ENCODE data around the gene CSNK1A1.

CSNK1A1 gene

GRCh38 chr5:149526845-149527590 lies 24.2 kb downstream of the CSNK1A1 start:
- 75% methylated on average over 11 of the region's 12 CpGs for WGBS
- Histone ChIP-seq H3K27me3 (ENCODE audit: control insufficient read depth in 1 of 2, insufficient read depth in 1 of 2, low read length in 2 of 2) (no peaks in the 10 kb centered on the region), H3K4me3 (ENCODE audit: insufficient read depth in 1 of 2, low read depth in 1 of 2, low read length in 2 of 2) (no peak overlapping the region)

GRCh38 chr5:149521739-149522685 lies 29.2 kb downstream of the CSNK1A1 start:
- H2BK5ac ChIP-seq (ENCODE audit: low read depth, low read length, poor library complexity, severe bottlenecking): no peak overlapping the region
- H2AK5ac ChIP-seq (ENCODE audit: low read length, severe bottlenecking): no peak overlapping the region
- no peak overlapping the region for H2BK12ac ChIP-seq (ENCODE audit: low read length in 2 of 2)
- DNase-seq: no peak
- no peak overlapping the region for H2BK15ac ChIP-seq (ENCODE audit: low read depth, poor library complexity, severe bottlenecking)
- H2AFZ ChIP-seq (ENCODE audit: low read depth, low read length): no peak overlapping the region
- H3K14ac ChIP-seq (ENCODE audit: low read length in 2 of 2): no peak overlapping the region
- H3K79me1 ChIP-seq (replicated peaks; ENCODE audit: low read length, poor library complexity, severe bottlenecking): no peaks in the 10 kb centered on the region
- H3K27ac ChIP-seq (ENCODE audit: low read length, poor library complexity, severe bottlenecking): no peak overlapping the region
- no peak overlapping the region for H3K4me2 ChIP-seq (ENCODE audit: low read length, poor library complexity, severe bottlenecking)
- H3K36me3 ChIP-seq (ENCODE audit: control insufficient read depth in 1 of 2, insufficient read depth in 2 of 2, low read depth in 1 of 2, low read length in 2 of 2): peaks cover 13 to 79% of the 10 kb centered on the region in 2 experiments
- H3K9me3 ChIP-seq (ENCODE audit: control insufficient read depth, low read length): no peaks in the 10 kb centered on the region
- H3K18ac ChIP-seq (ENCODE audit: low read depth in 1 of 2, low read length in 2 of 2): no peak overlapping the region
- H4K91ac ChIP-seq (ENCODE audit: low read length): no peak overlapping the region
- H3K27me3 ChIP-seq (ENCODE audit: control insufficient read depth in 1 of 2, insufficient read depth in 1 of 2, low read length in 2 of 2): no peaks in the 10 kb centered on the region
- no peak overlapping the region for H3K9ac ChIP-seq (ENCODE audit: low read length)
- H3K4me3 ChIP-seq (ENCODE audit: insufficient read depth in 1 of 2, low read depth in 1 of 2, low read length in 2 of 2): no peak overlapping the region
- no peak overlapping the region for H4K8ac ChIP-seq (ENCODE audit: low read length)
- H3K4ac ChIP-seq (ENCODE audit: low read depth in 1 of 2, low read length in 2 of 2): no peak overlapping the region
- H3K4me1 ChIP-seq (ENCODE audit: control insufficient read depth, insufficient read depth, low read depth, low read length): peaks cover 6% of the 10 kb centered on the region
- H2BK120ac ChIP-seq (ENCODE audit: low read depth, low read length): no peak overlapping the region
- WGBS: 97% methylated on average over 9 of the region's 15 CpGs
- no peak overlapping the region for H3K23ac ChIP-seq (ENCODE audit: low read length in 2 of 2)

More at GRCh38 chr5:149526845-149527590, 24.2 kb downstream of the CSNK1A1 start:
- no peak overlapping the region for H2BK12ac ChIP-seq (ENCODE audit: low read length in 2 of 2)
- H2AFZ ChIP-seq (ENCODE audit: low read depth, low read length): no peak overlapping the region
- no peak overlapping the region for H4K8ac ChIP-seq (ENCODE audit: low read length)
- no peak overlapping the region for H2AK5ac ChIP-seq (ENCODE audit: low read length, severe bottlenecking)
- H3K23ac ChIP-seq (ENCODE audit: low read length in 2 of 2): no peak overlapping the region
- H3K14ac ChIP-seq (ENCODE audit: low read length in 2 of 2): no peak overlapping the region
- peaks cover 4% of the 10 kb centered on the region for H3K4me1 ChIP-seq (ENCODE audit: control insufficient read depth, insufficient read depth, low read depth, low read length)
- H2BK120ac ChIP-seq (ENCODE audit: low read depth, low read length): no peak overlapping the region
- H3K9ac ChIP-seq (ENCODE audit: low read length): peak overlapping the region; percentile 13
- H2BK5ac ChIP-seq (ENCODE audit: low read depth, low read length, poor library complexity, severe bottlenecking): no peak overlapping the region
- no peak overlapping the region for H4K91ac ChIP-seq (ENCODE audit: low read length)
- no peaks in the 10 kb centered on the region for H3K79me1 ChIP-seq (replicated peaks; ENCODE audit: low read length, poor library complexity, severe bottlenecking)
- H3K36me3 ChIP-seq (ENCODE audit: control insufficient read depth in 1 of 2, insufficient read depth in 2 of 2, low read depth in 1 of 2, low read length in 2 of 2): peaks cover 11 to 57% of the 10 kb centered on the region in 2 experiments
- no peak overlapping the region for H3K4ac ChIP-seq (ENCODE audit: low read depth in 1 of 2, low read length in 2 of 2)
- no peak overlapping the region for H3K4me2 ChIP-seq (ENCODE audit: low read length, poor library complexity, severe bottlenecking)
- DNase-seq: peak; percentile 27
- no peak overlapping the region for H2BK15ac ChIP-seq (ENCODE audit: low read depth, poor library complexity, severe bottlenecking)
- no peak overlapping the region for H3K18ac ChIP-seq (ENCODE audit: low read depth in 1 of 2, low read length in 2 of 2)
- no peak overlapping the region for H3K27ac ChIP-seq (ENCODE audit: low read length, poor library complexity, severe bottlenecking)
- H3K9me3 ChIP-seq (ENCODE audit: control insufficient read depth, low read length): no peaks in the 10 kb centered on the region

GRCh38 chr5:149519601-149520000 lies 31.6 kb downstream of the CSNK1A1 start:
- no peak overlapping the region for H2AFZ ChIP-seq (ENCODE audit: low read depth, low read length)
- H3K4ac ChIP-seq (ENCODE audit: low read depth in 1 of 2, low read length in 2 of 2): no peak overlapping the region
- H3K23ac ChIP-seq (ENCODE audit: low read length in 2 of 2): no peak overlapping the region
- H3K4me1 ChIP-seq (ENCODE audit: control insufficient read depth, insufficient read depth, low read depth, low read length): peaks cover 3% of the 10 kb centered on the region
- H2BK5ac ChIP-seq (ENCODE audit: low read depth, low read length, poor library complexity, severe bottlenecking): no peak overlapping the region
- no peak overlapping the region for H2AK5ac ChIP-seq (ENCODE audit: low read length, severe bottlenecking)
- DNase-seq: no peak
- H2BK15ac ChIP-seq (ENCODE audit: low read depth, poor library complexity, severe bottlenecking): no peak overlapping the region
- peak overlapping the region; percentile 21 for H3K9ac ChIP-seq (ENCODE audit: low read length)
- H3K27me3 ChIP-seq (ENCODE audit: control insufficient read depth in 1 of 2, insufficient read depth in 1 of 2, low read length in 2 of 2): no peaks in the 10 kb centered on the region
- no peaks in the 10 kb centered on the region for H3K9me3 ChIP-seq (ENCODE audit: control insufficient read depth, low read length)
- H3K18ac ChIP-seq (ENCODE audit: low read depth in 1 of 2, low read length in 2 of 2): no peak overlapping the region
- no peak overlapping the region for H3K14ac ChIP-seq (ENCODE audit: low read length in 2 of 2)
- H2BK120ac ChIP-seq (ENCODE audit: low read depth, low read length): no peak overlapping the region
- peaks cover 13 to 93% of the 10 kb centered on the region in 2 experiments for H3K36me3 ChIP-seq (ENCODE audit: control insufficient read depth in 1 of 2, insufficient read depth in 2 of 2, low read depth in 1 of 2, low read length in 2 of 2)
- no peak overlapping the region for H4K8ac ChIP-seq (ENCODE audit: low read length)
- H3K4me2 ChIP-seq (ENCODE audit: low read length, poor library complexity, severe bottlenecking): no peak overlapping the region
- H3K4me3 ChIP-seq (ENCODE audit: insufficient read depth in 1 of 2, low read depth in 1 of 2, low read length in 2 of 2): peak overlapping the region in 1 of 2 experiments; percentile 28
- no peak overlapping the region for H3K27ac ChIP-seq (ENCODE audit: low read length, poor library complexity, severe bottlenecking)
- H2BK12ac ChIP-seq (ENCODE audit: low read length in 2 of 2): no peak overlapping the region
- H4K91ac ChIP-seq (ENCODE audit: low read length): no peak overlapping the region
- H3K79me1 ChIP-seq (replicated peaks; ENCODE audit: low read length, poor library complexity, severe bottlenecking): no peaks in the 10 kb centered on the region

GRCh38 chr5:149518620-149519019 lies 32.6 kb downstream of the CSNK1A1 start:
- H3K14ac ChIP-seq (ENCODE audit: low read length in 2 of 2): no peak overlapping the region
- H3K27ac ChIP-seq (ENCODE audit: low read length, poor library complexity, severe bottlenecking): no peak overlapping the region
- no peak overlapping the region for H3K23ac ChIP-seq (ENCODE audit: low read length in 2 of 2)
- no peak overlapping the region for H2BK120ac ChIP-seq (ENCODE audit: low read depth, low read length)
- H2AFZ ChIP-seq (ENCODE audit: low read depth, low read length): no peak overlapping the region
- H3K9me3 ChIP-seq (ENCODE audit: control insufficient read depth, low read length): no peaks in the 10 kb centered on the region
- H4K91ac ChIP-seq (ENCODE audit: low read length): no peak overlapping the region
- no peak overlapping the region for H2BK5ac ChIP-seq (ENCODE audit: low read depth, low read length, poor library complexity, severe bottlenecking)
- H2BK12ac ChIP-seq (ENCODE audit: low read length in 2 of 2): no peak overlapping the region
- H3K4ac ChIP-seq (ENCODE audit: low read depth in 1 of 2, low read length in 2 of 2): no peak overlapping the region
- no peak for DNase-seq
- H4K8ac ChIP-seq (ENCODE audit: low read length): no peak overlapping the region
- no peaks in the 10 kb centered on the region for H3K79me1 ChIP-seq (replicated peaks; ENCODE audit: low read length, poor library complexity, severe bottlenecking)
- H3K18ac ChIP-seq (ENCODE audit: low read depth in 1 of 2, low read length in 2 of 2): no peak overlapping the region
- H3K27me3 ChIP-seq (ENCODE audit: control insufficient read depth in 1 of 2, insufficient read depth in 1 of 2, low read length in 2 of 2): no peaks in the 10 kb centered on the region
- H2AK5ac ChIP-seq (ENCODE audit: low read length, severe bottlenecking): no peak overlapping the region
- no peak overlapping the region for H2BK15ac ChIP-seq (ENCODE audit: low read depth, poor library complexity, severe bottlenecking)
- H3K36me3 ChIP-seq (ENCODE audit: control insufficient read depth in 1 of 2, insufficient read depth in 2 of 2, low read depth in 1 of 2, low read length in 2 of 2): peaks cover 13 to 90% of the 10 kb centered on the region in 2 experiments
- no peak overlapping the region for H3K4me2 ChIP-seq (ENCODE audit: low read length, poor library complexity, severe bottlenecking)
- WGBS: 64% methylated on average over 2 of the region's 3 CpGs
- H3K9ac ChIP-seq (ENCODE audit: low read length): peak overlapping the region; percentile 52
- H3K4me1 ChIP-seq (ENCODE audit: control insufficient read depth, insufficient read depth, low read depth, low read length): peaks cover 3% of the 10 kb centered on the region
- peak overlapping the region in 1 of 2 experiments; percentile 7 for H3K4me3 ChIP-seq (ENCODE audit: insufficient read depth in 1 of 2, low read depth in 1 of 2, low read length in 2 of 2)
